CD4-positive, alpha-beta memory T cell (primary cell): ENCODE data around the gene PLPPR1. TPM values are rescaled to one million over a fixed set of nuclear protein-coding genes. Genes with fewer than 3 reads are reported as not detected.

Source experiments
- CTCF ChIA-PET: fragments of 350-600 bp; sonication (Branson Sonifier 250); formaldehyde crosslinking; loops from one replicate; lab custom pipeline; 2021; ENCODE audit warnings: inconsistent platforms; ENCODE audit not compliant: partially characterized antibody; lab: Charles Lee
- POLR2A ChIA-PET: fragments of 350-600 bp; sonication (Branson Sonifier 250); formaldehyde crosslinking; loops from one replicate; lab custom pipeline; 2021; ENCODE audit not compliant: partially characterized antibody; lab: Charles Lee
- DNase-seq, 5 donors: peaks; one replicate each; pipeline versions ENCODE4 v3.0.0 to v3.0.0-alpha.2; 2020 to 2022; ENCODE audit warnings: mixed read lengths in 1 of 5
- H3K27ac ChIP-seq: one replicate; pipeline ENCODE4 v1.7.0; 2013; ENCODE audit warnings: low read depth, low read length
- H3K27me3 ChIP-seq: 2 replicates; pipeline ENCODE4 v1.7.0; 2013; ENCODE audit warnings: mild to moderate bottlenecking, low read length, moderate library complexity; ENCODE audit not compliant: insufficient read depth
- H3K36me3 ChIP-seq: 2 replicates; pipeline ENCODE4 v1.7.0; 2013; ENCODE audit warnings: mild to moderate bottlenecking, low read length, moderate library complexity; ENCODE audit not compliant: insufficient read depth
- H3K4me1 ChIP-seq: 2 replicates; pipeline ENCODE4 v1.7.0; 2013; ENCODE audit warnings: mild to moderate bottlenecking, low read length, moderate library complexity; ENCODE audit not compliant: insufficient read depth
- H3K4me3 ChIP-seq, 2 donors: one replicate each; pipeline ENCODE4 v1.7.0; 2013; ENCODE audit warnings: low read length in 2 of 2, mild to moderate bottlenecking in 1 of 2
- H3K9me3 ChIP-seq, 2 donors: one replicate each; pipeline ENCODE4 v1.7.0; 2013; ENCODE audit warnings: low read length in 2 of 2, control low read depth in 1 of 2; ENCODE audit not compliant: control insufficient read depth in 1 of 2
- H3K27ac Mint-ChIP-seq, 7 donors: one replicate each; pipeline ENCODE4 v1.8.0; 2020 to 2021; ENCODE audit warnings: mixed read lengths in 7 of 7, mild to moderate bottlenecking in 6 of 7, inconsistent platforms in 3 of 7, moderate library complexity in 3 of 7
- H3K27me3 Mint-ChIP-seq, 2 donors: one replicate each; pipeline ENCODE4 v1.8.0; 2020 to 2021; ENCODE audit warnings: mixed read lengths in 2 of 2
- H3K36me3 Mint-ChIP-seq, 2 donors: one replicate each; pipeline ENCODE4 v1.8.0; 2020 to 2021; ENCODE audit warnings: mixed read lengths in 2 of 2, inconsistent platforms in 1 of 2, mild to moderate bottlenecking in 1 of 2
- H3K4me1 Mint-ChIP-seq, 4 donors: one replicate each; pipeline ENCODE4 v1.8.0; 2020 to 2021; ENCODE audit warnings: mixed read lengths in 4 of 4, mild to moderate bottlenecking in 1 of 4
- H3K4me3 Mint-ChIP-seq, 8 donors: one replicate each; pipeline ENCODE4 v1.8.0; 2020 to 2021; ENCODE audit warnings: mixed read lengths in 8 of 8, mild to moderate bottlenecking in 7 of 8, moderate library complexity in 6 of 8, inconsistent platforms in 3 of 8
- H3K9me3 Mint-ChIP-seq, 8 donors: one replicate each; pipeline ENCODE4 v1.8.0; 2020 to 2021; ENCODE audit warnings: mixed read lengths in 8 of 8, mild to moderate bottlenecking in 5 of 8, inconsistent platforms in 3 of 8, moderate library complexity in 1 of 8
- intact Hi-C: fragments of 100-400 bp; cut with micrococcal nuclease; formaldehyde crosslinking; loops from one replicate; pipeline ENCODE4 v1.15.1; 2023
- polyA plus RNA-seq, 2 donors: library from polyadenylated mRNA; unstranded; fragments of 300-500 nt; fragmentation: Illumina TruSeq; gene quantifications; one replicate each; pipeline ENCODE4 v1.2.3, GENCODE V29; 2021
- total RNA-seq, 2 experiments: library from RNA; stranded (reverse); gene quantifications; one replicate each; pipeline ENCODE4 v1.2.3, GENCODE V29; 2021

PLPPR1 gene
- total and polyA plus RNA-seq, 4 experiments from 2014 or later = not detected

DNA sequence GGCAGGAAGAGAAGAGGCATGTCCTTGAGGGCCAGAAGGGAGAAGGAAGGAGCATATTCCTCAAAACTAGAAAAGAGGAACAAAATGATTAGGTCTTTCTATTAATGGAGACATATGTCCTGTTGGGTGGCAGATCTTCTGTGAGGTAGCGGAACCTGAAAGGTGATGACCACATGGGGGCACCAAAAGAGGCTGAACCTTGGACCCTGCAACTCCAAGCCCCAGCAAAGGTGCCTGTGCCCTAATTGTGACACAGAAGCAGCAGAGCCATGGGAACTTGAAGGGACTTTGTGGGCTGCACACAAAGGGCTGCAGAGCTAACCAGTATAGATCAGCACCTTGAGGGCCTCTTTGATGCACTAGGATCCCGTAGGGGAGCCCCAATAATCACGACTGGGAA is 198.3 kb downstream of the PLPPR1 start:
- Histone ChIP-seq H3K27ac (no peak overlapping the region), H3K4me1 (no peaks in the 10 kb centered on the region), H3K36me3 (no peaks in the 10 kb centered on the region), H3K4me3 (no peak overlapping the region), H3K9me3 (no peaks in the 10 kb centered on the region), H3K27me3 (no peaks in the 10 kb centered on the region)
- no peak for DNase-seq
- Mint-ChIP-seq H3K27me3 (peaks cover 0 to 7% of the 10 kb centered on the region in 2 donors), H3K27ac (no peak overlapping the region), H3K36me3 (no peaks in the 10 kb centered on the region), H3K4me1 (no peaks in the 10 kb centered on the region), H3K4me3 (no peak overlapping the region), H3K9me3 (peaks cover 0 to 4% (median 0%) of the 10 kb centered on the region in 8 donors)
- CTCF ChIA-PET = no interaction called here
- intact Hi-C loops = no loop called here
- POLR2A ChIA-PET = no interaction called here

DNA sequence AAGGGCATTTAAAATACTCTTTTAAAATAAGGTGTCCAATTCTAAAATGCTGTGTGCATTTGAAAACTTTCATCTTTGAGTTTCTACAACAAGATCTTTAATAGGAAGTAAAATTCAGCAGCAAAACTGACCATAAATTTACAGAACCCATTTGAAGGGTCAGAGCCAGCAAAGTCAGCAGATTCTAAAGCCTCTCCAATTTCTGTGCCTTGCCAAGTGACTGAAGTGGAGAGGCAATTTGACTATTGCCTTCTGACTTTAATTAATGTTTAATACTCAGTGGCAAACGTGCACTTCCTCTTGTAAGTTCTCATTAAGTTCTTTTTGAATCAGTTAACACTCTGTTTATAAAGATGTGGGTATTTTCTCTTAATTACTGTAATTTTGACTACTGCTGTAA is 201.1 kb downstream of the PLPPR1 start:
- peaks cover 0 to 5% of the 10 kb centered on the region in 2 donors for H3K27me3 Mint-ChIP-seq
- ChIA-PET CTCF (no interaction called here), POLR2A (no interaction called here)
- H3K36me3 ChIP-seq = no peaks in the 10 kb centered on the region
- intact Hi-C loops = no loop called here
- H3K4me3 Mint-ChIP-seq = no peak overlapping the region
- no peak overlapping the region for H3K27ac ChIP-seq
- no peaks in the 10 kb centered on the region for H3K9me3 ChIP-seq
- DNase-seq = no peak
- H3K36me3 Mint-ChIP-seq = no peaks in the 10 kb centered on the region
- H3K4me1 Mint-ChIP-seq = no peaks in the 10 kb centered on the region
- H3K9me3 Mint-ChIP-seq = peaks cover 0 to 2% (median 0%) of the 10 kb centered on the region in 8 donors
- H3K4me3 ChIP-seq = no peak overlapping the region
- no peaks in the 10 kb centered on the region for H3K27me3 ChIP-seq
- no peak overlapping the region for H3K27ac Mint-ChIP-seq
- H3K4me1 ChIP-seq = no peaks in the 10 kb centered on the region

DNA sequence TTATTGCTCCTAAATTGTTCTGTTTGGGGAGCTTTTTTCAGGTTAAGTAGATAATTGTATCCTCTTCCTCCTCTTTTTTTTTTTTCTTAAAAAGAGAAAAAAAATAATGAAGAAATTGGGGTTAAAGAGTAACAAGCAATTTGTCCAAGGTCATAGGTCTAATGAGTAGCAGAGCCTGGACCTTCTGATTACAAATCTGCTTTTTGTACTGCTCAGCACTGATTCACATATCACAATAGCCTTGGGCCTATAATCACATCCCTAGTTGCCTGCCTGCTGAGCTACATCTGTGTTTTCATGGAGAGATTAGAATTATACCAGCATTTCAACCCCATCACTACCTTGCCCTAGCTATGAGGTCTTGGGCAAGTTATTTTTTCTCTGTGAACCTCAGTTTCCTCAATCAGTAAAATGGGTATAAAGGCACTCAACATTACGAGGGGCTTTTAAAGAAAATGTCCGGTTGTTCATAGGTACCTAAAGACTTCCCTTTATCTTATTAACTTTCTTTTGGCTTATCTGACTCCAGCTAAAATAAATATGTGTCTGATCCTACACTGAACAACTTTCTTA is 204.0 kb downstream of the PLPPR1 start:
- Histone ChIP-seq H3K36me3 (no peaks in the 10 kb centered on the region), H3K4me1 (no peaks in the 10 kb centered on the region), H3K9me3 (no peaks in the 10 kb centered on the region), H3K27ac (no peak overlapping the region), H3K27me3 (no peaks in the 10 kb centered on the region), H3K4me3 (no peak overlapping the region)
- Mint-ChIP-seq H3K9me3 (no peaks in the 10 kb centered on the region), H3K27ac (no peak overlapping the region), H3K27me3 (peaks cover 2 to 5% of the 10 kb centered on the region in 2 donors), H3K4me3 (no peak overlapping the region), H3K4me1 (no peaks in the 10 kb centered on the region), H3K36me3 (no peaks in the 10 kb centered on the region)
- no peak for DNase-seq
- POLR2A ChIA-PET = no interaction called here
- intact Hi-C loops = no loop called here
- CTCF ChIA-PET = no interaction called here

DNA sequence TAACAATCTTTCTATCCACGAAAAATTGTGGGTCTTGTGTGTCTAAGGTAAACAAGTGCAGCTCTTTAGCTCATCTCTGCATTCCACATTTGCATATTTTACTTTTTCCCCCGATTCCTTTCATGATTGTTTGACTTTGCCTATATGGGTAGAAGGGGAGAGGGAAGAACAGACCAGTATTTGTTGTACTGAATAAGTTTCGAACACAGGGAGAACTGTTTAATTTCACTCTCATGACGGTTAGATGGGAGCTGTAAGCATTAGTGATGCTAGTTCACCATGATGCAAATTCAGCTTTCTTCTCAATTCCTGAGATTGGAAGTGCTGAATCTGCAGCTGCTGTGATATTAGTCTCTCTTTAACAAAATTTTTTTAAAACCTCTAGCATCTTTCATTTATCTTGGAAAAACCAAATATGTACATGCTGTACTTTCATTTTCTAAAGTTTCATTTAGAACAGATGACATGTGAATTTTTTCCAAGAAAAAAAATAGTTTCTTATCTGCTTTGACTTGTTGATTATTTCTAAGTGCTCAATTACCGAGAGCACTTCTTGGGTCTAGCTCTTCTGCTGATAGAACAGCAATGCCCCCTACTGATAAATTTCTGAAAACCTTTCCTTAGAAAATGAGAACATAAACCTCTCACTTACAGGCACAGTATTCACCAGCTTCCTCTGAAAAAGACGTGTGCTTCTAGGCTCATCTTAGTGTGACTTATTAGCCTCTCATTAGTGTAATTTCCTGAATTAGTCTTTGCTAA is 206.8 kb downstream of the PLPPR1 start:
- Mint-ChIP-seq H3K4me3 (no peak overlapping the region), H3K4me1 (no peaks in the 10 kb centered on the region), H3K36me3 (no peaks in the 10 kb centered on the region), H3K27ac (no peak overlapping the region), H3K9me3 (peaks cover 0 to 6% (median 0%) of the 10 kb centered on the region in 8 donors), H3K27me3 (peaks cover 1 to 2% of the 10 kb centered on the region in 2 donors)
- no peak overlapping the region for H3K27ac ChIP-seq
- no peak overlapping the region for H3K4me3 ChIP-seq
- ChIA-PET CTCF (no interaction called here), POLR2A (no interaction called here)
- no peaks in the 10 kb centered on the region for H3K9me3 ChIP-seq
- DNase-seq = no peak
- H3K36me3 ChIP-seq = no peaks in the 10 kb centered on the region
- H3K4me1 ChIP-seq = no peaks in the 10 kb centered on the region
- intact Hi-C loops = no loop called here
- H3K27me3 ChIP-seq = no peaks in the 10 kb centered on the region

DNA sequence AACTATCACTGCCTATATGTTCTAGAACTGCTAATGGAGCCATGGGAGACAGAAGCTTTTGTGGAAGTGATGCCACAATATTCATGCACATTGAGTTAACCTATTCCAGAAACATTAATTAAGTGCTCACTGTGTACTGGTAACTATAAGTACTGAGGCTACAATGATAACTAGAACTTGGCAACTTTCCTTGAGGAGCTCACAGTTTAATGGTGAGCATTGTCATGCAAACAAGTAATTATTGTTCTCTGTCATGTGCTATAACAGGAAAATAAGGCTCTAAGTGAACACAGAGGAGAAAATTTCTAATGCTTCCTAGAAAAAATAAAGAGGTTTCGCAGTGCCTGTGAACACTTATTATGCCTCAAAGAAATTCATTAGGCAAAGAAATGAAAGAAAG is 214.1 kb downstream of the PLPPR1 start:
- no peaks in the 10 kb centered on the region for H3K36me3 Mint-ChIP-seq
- no peak overlapping the region for H3K4me3 Mint-ChIP-seq
- Histone ChIP-seq H3K4me3 (no peak overlapping the region), H3K27ac (no peak overlapping the region), H3K9me3 (no peaks in the 10 kb centered on the region), H3K36me3 (no peaks in the 10 kb centered on the region), H3K4me1 (no peaks in the 10 kb centered on the region), H3K27me3 (no peaks in the 10 kb centered on the region)
- peaks cover 0 to 6% (median 0%) of the 10 kb centered on the region in 8 donors for H3K9me3 Mint-ChIP-seq
- H3K27me3 Mint-ChIP-seq = peaks cover 0 to 2% of the 10 kb centered on the region in 2 donors
- ChIA-PET POLR2A (no interaction called here), CTCF (no interaction called here)
- no peak for DNase-seq
- intact Hi-C loops = no loop called here
- H3K4me1 Mint-ChIP-seq = no peaks in the 10 kb centered on the region
- H3K27ac Mint-ChIP-seq = no peak overlapping the region

DNA sequence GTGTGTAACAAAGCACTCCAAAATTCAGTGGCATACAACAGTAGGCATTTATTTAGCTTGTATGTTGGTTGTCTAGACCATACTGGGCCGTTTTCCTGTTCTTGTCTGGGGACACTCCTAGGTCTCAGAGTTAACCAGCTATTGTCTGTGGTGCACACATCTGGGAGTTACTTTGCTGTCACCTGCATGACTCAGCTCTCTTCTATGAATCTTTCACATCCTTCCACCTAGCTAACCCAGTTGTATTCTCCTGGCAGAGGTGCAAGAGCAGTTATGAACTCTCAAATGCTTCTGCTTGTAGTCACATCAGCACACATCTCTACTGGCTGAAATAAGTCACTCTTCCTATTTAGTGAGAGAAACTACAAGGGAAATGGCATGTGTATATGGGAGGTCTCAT is 218.2 kb downstream of the PLPPR1 start:
- DNase-seq = no peak
- Mint-ChIP-seq H3K27ac (no peak overlapping the region), H3K4me1 (no peaks in the 10 kb centered on the region), H3K4me3 (no peak overlapping the region), H3K9me3 (peaks cover 0 to 2% (median 0%) of the 10 kb centered on the region in 8 donors), H3K36me3 (no peaks in the 10 kb centered on the region), H3K27me3 (peaks cover 0 to 2% of the 10 kb centered on the region in 2 donors)
- H3K4me1 ChIP-seq = no peaks in the 10 kb centered on the region
- ChIA-PET CTCF (no interaction called here), POLR2A (no interaction called here)
- no peaks in the 10 kb centered on the region for H3K9me3 ChIP-seq
- H3K27me3 ChIP-seq = no peaks in the 10 kb centered on the region
- H3K27ac ChIP-seq = no peak overlapping the region
- no peak overlapping the region for H3K4me3 ChIP-seq
- no peaks in the 10 kb centered on the region for H3K36me3 ChIP-seq
- intact Hi-C loops = no loop called here

DNA sequence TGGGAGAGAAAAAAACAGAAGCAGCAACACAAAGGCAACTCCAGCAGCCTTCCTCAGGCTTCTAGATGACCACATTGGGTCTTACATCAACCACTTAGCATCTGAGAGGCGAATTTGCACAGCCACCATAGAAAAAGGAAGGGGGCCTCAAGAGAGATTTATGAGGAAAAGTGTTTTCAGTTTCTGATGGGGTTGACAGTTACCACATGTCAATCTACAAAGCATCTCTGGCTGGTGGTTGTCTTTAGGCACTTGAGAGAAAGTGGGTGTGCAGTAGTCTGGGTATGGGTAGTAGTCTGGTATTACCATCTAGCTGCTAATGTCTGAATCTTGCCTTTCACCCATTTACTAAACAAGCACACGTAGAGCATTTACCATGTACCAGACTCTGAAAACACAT is 218.8 kb downstream of the PLPPR1 start:
- Histone ChIP-seq H3K9me3 (no peaks in the 10 kb centered on the region), H3K4me1 (no peaks in the 10 kb centered on the region), H3K27ac (no peak overlapping the region), H3K4me3 (no peak overlapping the region), H3K36me3 (no peaks in the 10 kb centered on the region), H3K27me3 (no peaks in the 10 kb centered on the region)
- H3K36me3 Mint-ChIP-seq = no peaks in the 10 kb centered on the region
- ChIA-PET CTCF (no interaction called here), POLR2A (no interaction called here)
- intact Hi-C loops = no loop called here
- no peak for DNase-seq
- H3K27ac Mint-ChIP-seq = no peak overlapping the region
- H3K27me3 Mint-ChIP-seq = peaks cover 0 to 2% of the 10 kb centered on the region in 2 donors
- peaks cover 0 to 2% (median 0%) of the 10 kb centered on the region in 8 donors for H3K9me3 Mint-ChIP-seq
- H3K4me1 Mint-ChIP-seq = no peaks in the 10 kb centered on the region
- no peak overlapping the region for H3K4me3 Mint-ChIP-seq
